CD14-positive monocyte (primary cell): ENCODE measurements around the gene EVA1C. TPM values are rescaled to one million over a fixed set of nuclear protein-coding genes. Genes with fewer than 3 reads are reported as not detected.

Source experiments
- DNase-seq, 3 donors: peaks; one replicate each; pipeline ENCODE4 v3.0.0-alpha.2; 2011 to 2022
- H2AFZ ChIP-seq: 2 replicates; pipeline ENCODE4 v1.6.0; 2012; ENCODE audit warnings: mild to moderate bottlenecking, low read depth, low read length, inconsistent platforms; ENCODE audit not compliant: insufficient read depth, poor library complexity, severe bottlenecking
- H3K27ac ChIP-seq, 2 donors: 1 replicate in 1 of 2; 2 replicates in 1 of 2; pipeline ENCODE4 v1.5.1; 2012 to 2013; ENCODE audit warnings: low read length in 2 of 2, control low read depth in 1 of 2, inconsistent platforms in 1 of 2, low read depth in 1 of 2, mild to moderate bottlenecking in 1 of 2
- H3K27me3 ChIP-seq, 2 donors: one replicate each; pipeline versions ENCODE4 v1.6.0 to v1.6.1; 2011 to 2013; ENCODE audit warnings: low read length in 2 of 2; ENCODE audit not compliant: control insufficient read depth in 2 of 2, insufficient read depth in 2 of 2
- H3K36me3 ChIP-seq, 2 donors: replicated peaks in 1 of 2; 1 replicate in 1 of 2; 2 replicates in 1 of 2; pipeline versions ENCODE4 v1.5.1 to v1.6.1; 2012 to 2013; ENCODE audit warnings: low read length in 2 of 2, control low read depth in 1 of 2, inconsistent platforms in 1 of 2, mild to moderate bottlenecking in 1 of 2; ENCODE audit not compliant: insufficient read depth in 2 of 2, control insufficient read depth in 1 of 2
- H3K4me1 ChIP-seq, 2 donors: 1 replicate in 1 of 2; 2 replicates in 1 of 2; pipeline versions ENCODE4 v1.5.1 to v1.6.1; 2012 to 2013; ENCODE audit warnings: low read length in 2 of 2, control low read depth in 1 of 2, inconsistent platforms in 1 of 2, mild to moderate bottlenecking in 1 of 2, moderate library complexity in 1 of 2; ENCODE audit not compliant: insufficient read depth in 2 of 2, control insufficient read depth in 1 of 2
- H3K4me2 ChIP-seq: replicated peaks from 2 replicates; pipeline ENCODE3; 2012; ENCODE audit warnings: low read length, moderate library complexity, mild to moderate bottlenecking; ENCODE audit not compliant: poor library complexity, severe bottlenecking; ENCODE audit errors: extremely low read depth
- H3K4me3 ChIP-seq, 3 experiments: fragments of 200-600 bp in 1 of 3; sonication (generic) in 1 of 3; replicated peaks in 1 of 3; 1 replicate in 2 of 3; 2 replicates in 1 of 3; pipeline ENCODE4 v1.5.1; 2011 to 2013; ENCODE audit warnings: low read length in 3 of 3, mild to moderate bottlenecking in 3 of 3, control low read depth in 2 of 3, low read depth in 2 of 3, inconsistent platforms in 1 of 3, moderate library complexity in 1 of 3
- H3K79me2 ChIP-seq: 2 replicates; pipeline ENCODE4 v1.6.0; 2012; ENCODE audit warnings: mild to moderate bottlenecking, control low read depth, inconsistent platforms, low read length, moderate library complexity; ENCODE audit not compliant: insufficient read depth
- H3K9ac ChIP-seq: 2 replicates; pipeline ENCODE4 v1.6.0; 2017; ENCODE audit warnings: low read length, mild to moderate bottlenecking; ENCODE audit not compliant: insufficient read depth, poor library complexity, severe bottlenecking
- H3K9me3 ChIP-seq, 2 donors: replicated peaks in 1 of 2; 1 replicate in 1 of 2; 2 replicates in 1 of 2; pipeline versions ENCODE4 v1.5.1 to v1.6.1; 2012 to 2013; ENCODE audit warnings: low read length in 2 of 2, control low read depth in 1 of 2; ENCODE audit not compliant: control insufficient read depth in 1 of 2, insufficient read depth in 1 of 2
- H4K20me1 ChIP-seq: 2 replicates; pipeline ENCODE4 v1.6.0; 2012; ENCODE audit warnings: mild to moderate bottlenecking, low read length, control low read depth, moderate library complexity; ENCODE audit not compliant: insufficient read depth
- H3K27ac Mint-ChIP-seq, 7 donors: one replicate each; pipeline ENCODE4 v1.8.0; 2020; ENCODE audit warnings: mild to moderate bottlenecking in 7 of 7, mixed read lengths in 7 of 7, moderate library complexity in 6 of 7, inconsistent platforms in 2 of 7
- H3K27me3 Mint-ChIP-seq, 3 donors: one replicate each; pipeline ENCODE4 v1.8.0; 2021 to 2022; ENCODE audit warnings: low read depth in 3 of 3, mild to moderate bottlenecking in 3 of 3, mixed read lengths in 3 of 3, moderate library complexity in 3 of 3, inconsistent platforms in 1 of 3
- H3K36me3 Mint-ChIP-seq, 2 donors: one replicate each; pipeline ENCODE4 v1.8.0; 2020; ENCODE audit warnings: mixed read lengths in 2 of 2, inconsistent platforms in 1 of 2, mild to moderate bottlenecking in 1 of 2
- H3K4me1 Mint-ChIP-seq: one replicate; pipeline ENCODE4 v1.8.0; 2020; ENCODE audit warnings: mild to moderate bottlenecking, mixed read lengths
- H3K4me3 Mint-ChIP-seq, 2 donors: one replicate each; pipeline ENCODE4 v1.8.0; 2020; ENCODE audit warnings: mild to moderate bottlenecking in 2 of 2, mixed read lengths in 2 of 2, moderate library complexity in 1 of 2
- H3K9me3 Mint-ChIP-seq, 7 donors: one replicate each; pipeline ENCODE4 v1.8.0; 2020 to 2022; ENCODE audit warnings: mixed read lengths in 7 of 7, mild to moderate bottlenecking in 6 of 7, moderate library complexity in 6 of 7, inconsistent platforms in 2 of 7
- WGBS: methylation state at CpG from one replicate; pipeline ENCODE4 v1.1.5; 2013; ENCODE audit warnings: missing lambda C conversion rate; ENCODE audit not compliant: insufficient coverage; 5-methylcytosine and 5-hydroxymethylcytosine counted together
- intact Hi-C, 2 donors: fragments of 100-400 bp; cut with micrococcal nuclease; formaldehyde crosslinking; loops; one replicate each; pipeline versions ENCODE4 v1.15.0 to v1.15.1; 2023
- polyA plus RNA-seq, 3 donors: library from polyadenylated mRNA; depleted of rRNA in 1 of 3; unstranded in 2 of 3; stranded (reverse) in 1 of 3; fragments of 300-500 nt in 2 of 3; fragments of >200 nt in 1 of 3; fragmentation: Illumina TruSeq in 2 of 3; gene quantifications; 1 replicate in 2 of 3; 2 replicates in 1 of 3; pipeline ENCODE4 v1.2.3, GENCODE V29; 2012 to 2021
- TF ChIP-seq, protein P1 (sequence below): fragments of 200-600 bp; IDR thresholded peaks from one replicate; pipeline ENCODE4 v1.8.0; 2022; ENCODE audit warnings: antibody characterized with exemption, mild to moderate bottlenecking

Gene EVA1C
- polyA plus RNA-seq, 3 donors, result 0.37 to 0.73 (median 0.63) TPM

DNA sequence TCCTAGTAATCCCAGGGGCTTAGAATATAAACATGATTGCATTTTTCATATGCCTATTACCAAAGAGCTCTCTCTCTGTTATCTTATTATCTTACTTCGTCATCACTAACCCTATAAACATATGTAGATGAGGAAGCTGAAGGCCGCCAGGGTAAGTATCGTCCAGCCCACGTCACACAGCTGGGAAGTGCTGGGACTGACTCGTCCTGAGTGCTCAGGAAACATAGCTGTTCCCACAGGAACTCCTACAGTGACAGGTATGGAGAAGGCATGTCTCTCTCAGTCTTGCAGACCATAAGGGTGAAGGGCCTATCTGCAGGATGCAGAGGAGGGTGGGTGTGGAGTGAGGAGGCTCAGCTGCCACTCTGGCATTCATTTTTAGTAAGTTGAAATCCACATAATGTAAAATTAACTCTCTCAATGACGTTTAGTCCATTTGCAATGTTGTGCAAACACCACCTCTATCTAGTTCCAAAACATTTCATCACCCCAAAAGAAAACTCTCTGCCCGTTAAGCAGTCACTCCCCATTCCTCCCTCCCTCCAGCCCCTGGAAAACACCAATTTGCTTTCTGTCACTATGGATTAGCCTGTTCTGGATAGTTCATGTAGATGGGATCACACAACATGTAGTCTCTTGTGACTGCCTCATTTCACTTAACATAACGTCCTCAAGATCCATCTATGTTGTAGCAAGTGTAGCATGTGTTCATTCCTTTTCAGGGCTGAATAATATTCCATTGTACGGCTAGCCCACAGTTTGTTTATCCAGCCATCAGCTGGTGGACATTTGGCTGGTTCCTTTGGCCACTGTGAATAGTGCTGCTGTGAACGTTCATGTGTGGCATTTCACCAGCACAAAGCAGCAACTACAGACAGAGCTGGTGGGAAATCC, 104.5 kb downstream of the EVA1C start:
- intact Hi-C loops, result no loop called here

More for the DNA sequence above, 104.5 kb downstream of the EVA1C start:
- WGBS, result 100% methylated on average over 1 of the region's 10 CpGs
- TF ChIP-seq, protein P1, sequence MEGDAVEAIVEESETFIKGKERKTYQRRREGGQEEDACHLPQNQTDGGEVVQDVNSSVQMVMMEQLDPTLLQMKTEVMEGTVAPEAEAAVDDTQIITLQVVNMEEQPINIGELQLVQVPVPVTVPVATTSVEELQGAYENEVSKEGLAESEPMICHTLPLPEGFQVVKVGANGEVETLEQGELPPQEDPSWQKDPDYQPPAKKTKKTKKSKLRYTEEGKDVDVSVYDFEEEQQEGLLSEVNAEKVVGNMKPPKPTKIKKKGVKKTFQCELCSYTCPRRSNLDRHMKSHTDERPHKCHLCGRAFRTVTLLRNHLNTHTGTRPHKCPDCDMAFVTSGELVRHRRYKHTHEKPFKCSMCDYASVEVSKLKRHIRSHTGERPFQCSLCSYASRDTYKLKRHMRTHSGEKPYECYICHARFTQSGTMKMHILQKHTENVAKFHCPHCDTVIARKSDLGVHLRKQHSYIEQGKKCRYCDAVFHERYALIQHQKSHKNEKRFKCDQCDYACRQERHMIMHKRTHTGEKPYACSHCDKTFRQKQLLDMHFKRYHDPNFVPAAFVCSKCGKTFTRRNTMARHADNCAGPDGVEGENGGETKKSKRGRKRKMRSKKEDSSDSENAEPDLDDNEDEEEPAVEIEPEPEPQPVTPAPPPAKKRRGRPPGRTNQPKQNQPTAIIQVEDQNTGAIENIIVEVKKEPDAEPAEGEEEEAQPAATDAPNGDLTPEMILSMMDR, result no peak
- Mint-ChIP-seq H3K9me3 (peaks cover 0 to 9% (median 4%) of the 10 kb centered on the region in 7 donors), H3K4me3 (peak overlapping the region in 1 of 2 donors; percentile 2), H3K4me1 (peaks cover 14% of the 10 kb centered on the region), H3K27me3 (peaks cover 1 to 4% (median 2%) of the 10 kb centered on the region in 3 donors), H3K36me3 (no peaks in the 10 kb centered on the region), H3K27ac (peak overlapping the region in 1 of 7 donors; percentile 29)
- no peak overlapping the region for H3K4me2 ChIP-seq
- H4K20me1 ChIP-seq, result no peaks in the 10 kb centered on the region
- H3K9ac ChIP-seq, result no peak overlapping the region
- no peaks in the 10 kb centered on the region for H3K4me1 ChIP-seq
- H3K79me2 ChIP-seq, result no peaks in the 10 kb centered on the region
- no peaks in the 10 kb centered on the region for H3K27me3 ChIP-seq
- H3K4me3 ChIP-seq, result no peak overlapping the region
- DNase-seq, result peak in 1 of 3 donors; percentile 25
- no peaks in the 10 kb centered on the region for H3K36me3 ChIP-seq
- H2AFZ ChIP-seq, result no peak overlapping the region
- peaks cover 0 to 14% of the 10 kb centered on the region in 2 donors for H3K9me3 ChIP-seq
- no peak overlapping the region for H3K27ac ChIP-seq
